Dendritic cell treated with granulocyte-macrophage colony-stimulating factor and Interleukin-4, amounts not matched to agents 40 ng/mL and 50 ng/mL, for 4 days (primary cell): ENCODE data around the gene TTR.

ENCODE experiments used
- H3K27ac Mint-ChIP-seq: one replicate; pipeline ENCODE4 v1.8.0; 2022; ENCODE audit warnings: mild to moderate bottlenecking, mixed read lengths
- H3K27me3 Mint-ChIP-seq: one replicate; pipeline ENCODE4 v1.8.0; 2022; ENCODE audit warnings: mild to moderate bottlenecking, mixed read lengths
- H3K36me3 Mint-ChIP-seq: one replicate; pipeline ENCODE4 v1.8.0; 2022; ENCODE audit warnings: low read depth, mixed read lengths
- H3K4me1 Mint-ChIP-seq: one replicate; pipeline ENCODE4 v1.8.0; 2022; ENCODE audit warnings: low read depth, mixed read lengths
- H3K4me3 Mint-ChIP-seq: one replicate; pipeline ENCODE4 v1.8.0; 2022; ENCODE audit warnings: mild to moderate bottlenecking, moderate library complexity, mixed read lengths
- H3K9me3 Mint-ChIP-seq: one replicate; pipeline ENCODE4 v1.8.0; 2022; ENCODE audit warnings: mixed read lengths
- intact Hi-C: fragments of 100-400 bp; cut with micrococcal nuclease; formaldehyde crosslinking; loops from one replicate; pipeline ENCODE4 v1.15.0; 2022

TTR gene

GRCh38 chr18:31590570-31590969, 1.1 kb upstream of the TTR start:
- Mint-ChIP-seq H3K4me1 (no peaks in the 10 kb centered on the region), H3K4me3 (no peak overlapping the region), H3K27me3 (no peaks in the 10 kb centered on the region), H3K27ac (no peak overlapping the region), H3K9me3 (peaks cover 6% of the 10 kb centered on the region), H3K36me3 (no peaks in the 10 kb centered on the region)
- intact Hi-C loops: no loop called here

GRCh38 chr18:31591113-31591512, 564 bp upstream of the TTR start:
- no peaks in the 10 kb centered on the region for H3K4me1 Mint-ChIP-seq
- H3K27me3 Mint-ChIP-seq: no peaks in the 10 kb centered on the region
- peaks cover 6% of the 10 kb centered on the region for H3K9me3 Mint-ChIP-seq
- H3K4me3 Mint-ChIP-seq: no peak overlapping the region
- H3K36me3 Mint-ChIP-seq: no peaks in the 10 kb centered on the region
- intact Hi-C loops: no loop called here
- no peak overlapping the region for H3K27ac Mint-ChIP-seq

GRCh38 chr18:31592506-31593157, 955 bp downstream of the TTR start:
- peaks cover 6% of the 10 kb centered on the region for H3K9me3 Mint-ChIP-seq
- H3K27ac Mint-ChIP-seq: no peak overlapping the region
- no peaks in the 10 kb centered on the region for H3K4me1 Mint-ChIP-seq
- H3K4me3 Mint-ChIP-seq: no peak overlapping the region
- H3K27me3 Mint-ChIP-seq: no peaks in the 10 kb centered on the region
- intact Hi-C loops: no loop called here
- H3K36me3 Mint-ChIP-seq: no peaks in the 10 kb centered on the region

- Mint-ChIP-seq H3K36me3 (no peaks in the 10 kb centered on the region), H3K27me3 (no peaks in the 10 kb centered on the region), H3K9me3 (no peaks in the 10 kb centered on the region), H3K27ac (no peak overlapping the region), H3K4me1 (no peaks in the 10 kb centered on the region), H3K4me3 (no peak overlapping the region)
- intact Hi-C loops: no loop called here
Measured at GRCh38 chr18:31595121-31595771, 3.6 kb downstream of the TTR start.

GRCh38 chr18:31596081-31596872, 4.6 kb downstream of the TTR start:
- H3K4me1 Mint-ChIP-seq: no peaks in the 10 kb centered on the region
- H3K9me3 Mint-ChIP-seq: no peaks in the 10 kb centered on the region
- no peak overlapping the region for H3K4me3 Mint-ChIP-seq
- intact Hi-C loops: no loop called here
- H3K27me3 Mint-ChIP-seq: no peaks in the 10 kb centered on the region
- H3K27ac Mint-ChIP-seq: no peak overlapping the region
- no peaks in the 10 kb centered on the region for H3K36me3 Mint-ChIP-seq

GRCh38 chr18:31598021-31598805, 6.5 kb downstream of the TTR start:
- Mint-ChIP-seq H3K36me3 (no peaks in the 10 kb centered on the region), H3K27ac (no peak overlapping the region)

GRCh38 chr18:31603315-31603714, 11.6 kb downstream of the TTR start:
- intact Hi-C loops: no loop called here
- no peaks in the 10 kb centered on the region for H3K4me1 Mint-ChIP-seq
- H3K27ac Mint-ChIP-seq: no peak overlapping the region
- no peaks in the 10 kb centered on the region for H3K36me3 Mint-ChIP-seq
- no peak overlapping the region for H3K4me3 Mint-ChIP-seq
- no peaks in the 10 kb centered on the region for H3K27me3 Mint-ChIP-seq
- H3K9me3 Mint-ChIP-seq: no peaks in the 10 kb centered on the region

More at GRCh38 chr18:31598021-31598805, 6.5 kb downstream of the TTR start:
- Mint-ChIP-seq H3K4me3 (no peak overlapping the region), H3K4me1 (no peaks in the 10 kb centered on the region), H3K27me3 (no peaks in the 10 kb centered on the region), H3K9me3 (no peaks in the 10 kb centered on the region)
- intact Hi-C loops: no loop called here

GRCh38 chr18:31606265-31606664, 14.6 kb downstream of the TTR start:
- intact Hi-C loops: no loop called here
- H3K27ac Mint-ChIP-seq: no peak overlapping the region
- H3K27me3 Mint-ChIP-seq: no peaks in the 10 kb centered on the region
- no peak overlapping the region for H3K4me3 Mint-ChIP-seq
- no peaks in the 10 kb centered on the region for H3K9me3 Mint-ChIP-seq
- no peaks in the 10 kb centered on the region for H3K36me3 Mint-ChIP-seq
- no peaks in the 10 kb centered on the region for H3K4me1 Mint-ChIP-seq

- H3K27ac Mint-ChIP-seq: no peak overlapping the region
- H3K4me1 Mint-ChIP-seq: no peaks in the 10 kb centered on the region
- H3K36me3 Mint-ChIP-seq: no peaks in the 10 kb centered on the region
- H3K9me3 Mint-ChIP-seq: no peaks in the 10 kb centered on the region
- intact Hi-C loops: no loop called here
- no peak overlapping the region for H3K4me3 Mint-ChIP-seq
- H3K27me3 Mint-ChIP-seq: no peaks in the 10 kb centered on the region
Measured at GRCh38 chr18:31607384-31607783, 15.7 kb downstream of the TTR start.

GRCh38 chr18:31609886-31610285, 18.2 kb downstream of the TTR start:
- H3K4me1 Mint-ChIP-seq: no peaks in the 10 kb centered on the region
- H3K27me3 Mint-ChIP-seq: no peaks in the 10 kb centered on the region
- no peaks in the 10 kb centered on the region for H3K36me3 Mint-ChIP-seq
- intact Hi-C loops: no loop called here
- no peak overlapping the region for H3K4me3 Mint-ChIP-seq
- H3K27ac Mint-ChIP-seq: no peak overlapping the region
- H3K9me3 Mint-ChIP-seq: no peaks in the 10 kb centered on the region

- intact Hi-C loops: no loop called here
- Mint-ChIP-seq H3K4me3 (no peak overlapping the region), H3K4me1 (no peaks in the 10 kb centered on the region), H3K27me3 (no peaks in the 10 kb centered on the region), H3K9me3 (no peaks in the 10 kb centered on the region), H3K27ac (no peak overlapping the region), H3K36me3 (no peaks in the 10 kb centered on the region)
Measured at GRCh38 chr18:31610286-31611205, 18.9 kb downstream of the TTR start.

- Mint-ChIP-seq H3K4me1 (no peaks in the 10 kb centered on the region), H3K27me3 (no peaks in the 10 kb centered on the region), H3K4me3 (no peak overlapping the region), H3K27ac (no peak overlapping the region), H3K36me3 (no peaks in the 10 kb centered on the region), H3K9me3 (no peaks in the 10 kb centered on the region)
- intact Hi-C loops: no loop called here
Measured at GRCh38 chr18:31611511-31611910, 19.8 kb downstream of the TTR start.

- Mint-ChIP-seq H3K27ac (no peak overlapping the region), H3K36me3 (no peaks in the 10 kb centered on the region), H3K4me1 (no peaks in the 10 kb centered on the region), H3K27me3 (no peaks in the 10 kb centered on the region), H3K9me3 (no peaks in the 10 kb centered on the region), H3K4me3 (no peak overlapping the region)
- intact Hi-C loops: no loop called here
Measured at GRCh38 chr18:31612124-31612523, 20.4 kb downstream of the TTR start.
